H1 (cell line): ENCODE data around the gene OMG. TPM values are rescaled to one million over a fixed set of nuclear protein-coding genes. Genes with fewer than 3 reads are reported as not detected.

Experiments used
- CTCF ChIA-PET: fragments of 300-600 bp; sonication (Branson Sonifier 250); formaldehyde crosslinking; loops from one replicate; lab custom pipeline; 2021; ENCODE audit not compliant: partially characterized antibody; lab: Charles Lee
- POLR2A ChIA-PET: fragments of 300-600 bp; sonication (Branson Sonifier 250); formaldehyde crosslinking; loops from one replicate; lab custom pipeline; 2021; ENCODE audit warnings: inconsistent platforms; ENCODE audit not compliant: partially characterized antibody; lab: Charles Lee
- DNase-seq, 2 experiments: peaks; one replicate each; pipeline versions ENCODE4 v3.0.0 to v3.0.0-alpha.2; 2010 to 2022; ENCODE audit warnings: low spot score in 2 of 2, low read depth in 1 of 2, mixed read lengths in 1 of 2
- FAIRE-seq: peaks from 2 replicates; lab custom pipeline; 2011; peaks lifted over from hg19 to GRCh38; lab: Jason Lieb, UNC
- H2AFZ ChIP-seq: 2 replicates; pipeline ENCODE4 v1.8.1; 2012; ENCODE audit warnings: low read length, inconsistent platforms
- H2AK5ac ChIP-seq: 2 replicates; pipeline ENCODE4 v1.6.1; 2013; ENCODE audit warnings: low read depth, low read length
- H2BK120ac ChIP-seq: replicated peaks from 2 replicates; pipeline ENCODE3; 2013; ENCODE audit warnings: low read depth, low read length, inconsistent platforms
- H2BK12ac ChIP-seq: 2 replicates; pipeline ENCODE4 v1.6.1; 2013; ENCODE audit warnings: low read depth, low read length
- H2BK15ac ChIP-seq: 2 replicates; pipeline ENCODE4 v1.6.1; 2013; ENCODE audit warnings: low read length
- H2BK20ac ChIP-seq: 2 replicates; pipeline ENCODE4 v1.6.1; 2013; ENCODE audit warnings: low read length
- H2BK5ac ChIP-seq: 2 replicates; pipeline ENCODE4 v1.6.1; 2013; ENCODE audit warnings: low read depth, low read length
- H3K14ac ChIP-seq: 2 replicates; pipeline ENCODE4 v1.6.1; 2013; ENCODE audit warnings: inconsistent platforms; ENCODE audit not compliant: insufficient read length
- H3K18ac ChIP-seq: 2 replicates; pipeline ENCODE4 v1.6.1; 2013; ENCODE audit warnings: low read length; ENCODE audit errors: extremely low read depth
- H3K23ac ChIP-seq: 2 replicates; pipeline ENCODE4 v1.6.1; 2013; ENCODE audit warnings: inconsistent platforms; ENCODE audit not compliant: insufficient read length
- H3K23me2 ChIP-seq: 2 replicates; pipeline ENCODE4 v1.6.1; 2013; ENCODE audit warnings: low read depth, low read length
- H3K27ac ChIP-seq: 2 replicates; pipeline ENCODE4 v1.6.1; 2011; ENCODE audit warnings: low read depth, low read length, inconsistent platforms
- H3K27me3 ChIP-seq, 4 experiments: replicated peaks in 1 of 4; 1 replicate in 1 of 4; 2 replicates in 3 of 4; pipeline versions ENCODE4 v1.6.1 to v1.8.1; 2011 to 2013; ENCODE audit warnings: low read length in 3 of 4, mild to moderate bottlenecking in 3 of 4, inconsistent platforms in 2 of 4, mixed read lengths in 2 of 4, moderate library complexity in 1 of 4; ENCODE audit not compliant: control insufficient read depth in 3 of 4, insufficient read depth in 3 of 4; ENCODE audit errors: extremely low read depth in 1 of 4
- H3K36me3 ChIP-seq, 4 experiments: 2 replicates each; pipeline versions ENCODE4 v1.6.1 to v1.8.1; 2011 to 2013; ENCODE audit warnings: mild to moderate bottlenecking in 4 of 4, low read length in 3 of 4, moderate library complexity in 2 of 4, control low read depth in 1 of 4, inconsistent platforms in 1 of 4; ENCODE audit not compliant: insufficient read depth in 4 of 4, control insufficient read depth in 2 of 4
- H3K4ac ChIP-seq: replicated peaks from 2 replicates; pipeline ENCODE3; 2013; ENCODE audit warnings: low read length, low read depth, mixed read lengths, inconsistent platforms; ENCODE audit not compliant: insufficient read length
- H3K4me1 ChIP-seq, 4 experiments: replicated peaks in 1 of 4; 1 replicate in 1 of 4; 2 replicates in 3 of 4; pipeline versions ENCODE4 v1.6.1 to v1.8.1; 2011 to 2013; ENCODE audit warnings: low read length in 3 of 4, inconsistent platforms in 2 of 4, mixed read lengths in 1 of 4; ENCODE audit not compliant: insufficient read depth in 4 of 4, control insufficient read depth in 3 of 4
- H3K4me2 ChIP-seq, 2 experiments: 2 replicates each; pipeline versions ENCODE4 v1.6.1 to v1.8.1; 2011 to 2013; ENCODE audit warnings: low read depth in 2 of 2, low read length in 2 of 2, control low read depth in 1 of 2, inconsistent platforms in 1 of 2, mild to moderate bottlenecking in 1 of 2; ENCODE audit not compliant: insufficient read depth in 1 of 2
- H3K4me3 ChIP-seq, 4 experiments: fragments of 200-600, 300-600 bp in 1 of 4; sonication (generic), shearing (Covaris generic), sonication (Bioruptor Twin) in 1 of 4; 2 replicates each; pipeline versions ENCODE4 v1.5.1 to v1.8.1; 2011 to 2016; ENCODE audit warnings: low read length in 4 of 4, low read depth in 3 of 4, control low read depth in 2 of 4, inconsistent platforms in 2 of 4, mild to moderate bottlenecking in 2 of 4, mixed read lengths in 1 of 4, moderate library complexity in 1 of 4; ENCODE audit not compliant: insufficient read depth in 2 of 4; ENCODE audit errors: extremely low read depth in 1 of 4
- H3K56ac ChIP-seq: replicated peaks from 2 replicates; pipeline ENCODE3; 2013; ENCODE audit warnings: low read depth, mild to moderate bottlenecking, mixed read lengths, low read length, inconsistent platforms; ENCODE audit not compliant: insufficient read length
- H3K79me1 ChIP-seq: 2 replicates; pipeline ENCODE4 v1.6.1; 2013; ENCODE audit warnings: low read depth, low read length, control low read depth
- H3K79me2 ChIP-seq, 2 experiments: 2 replicates each; pipeline versions ENCODE4 v1.6.1 to v1.8.1; 2012 to 2013; ENCODE audit warnings: low read length in 2 of 2, mild to moderate bottlenecking in 2 of 2, inconsistent platforms in 1 of 2; ENCODE audit not compliant: insufficient read depth in 2 of 2, control insufficient read depth in 1 of 2
- H3K9ac ChIP-seq, 4 experiments: replicated peaks in 1 of 4; 1 replicate in 1 of 4; 2 replicates in 3 of 4; pipeline versions ENCODE4 v1.6.1 to v1.8.1; 2011 to 2013; ENCODE audit warnings: low read depth in 3 of 4, low read length in 3 of 4, control low read depth in 2 of 4, mild to moderate bottlenecking in 2 of 4, moderate library complexity in 2 of 4, inconsistent platforms in 1 of 4; ENCODE audit errors: extremely low read depth in 1 of 4
- H3K9me3 ChIP-seq, 2 experiments: 2 replicates each; pipeline versions ENCODE4 v1.6.1 to v1.8.1; 2012 to 2013; ENCODE audit warnings: mild to moderate bottlenecking in 2 of 2, moderate library complexity in 2 of 2, control low read depth in 1 of 2, inconsistent platforms in 1 of 2, low read depth in 1 of 2, low read length in 1 of 2, mixed read lengths in 1 of 2; ENCODE audit not compliant: insufficient read depth in 2 of 2
- H4K20me1 ChIP-seq, 2 experiments: replicated peaks in 1 of 2; 2 replicates each; pipeline versions ENCODE3 to v1.8.1; 2011 to 2013; ENCODE audit warnings: inconsistent platforms in 2 of 2, low read length in 2 of 2, mild to moderate bottlenecking in 1 of 2; ENCODE audit not compliant: insufficient read depth in 2 of 2, control insufficient read depth in 1 of 2
- H4K5ac ChIP-seq: 2 replicates; pipeline ENCODE4 v1.6.1; 2013; ENCODE audit warnings: low read length, low read depth, mixed read lengths, inconsistent platforms; ENCODE audit not compliant: insufficient read length
- H4K8ac ChIP-seq: 2 replicates; pipeline ENCODE4 v1.8.0; 2013; ENCODE audit warnings: mild to moderate bottlenecking, moderate library complexity, low read length, inconsistent platforms; ENCODE audit not compliant: insufficient read depth; ENCODE audit errors: extremely low read depth
- H4K91ac ChIP-seq: replicated peaks from 2 replicates; pipeline ENCODE3; 2013; ENCODE audit warnings: low read length, mixed read lengths, inconsistent platforms; ENCODE audit not compliant: insufficient read length
- BACH1 ChIP-seq: IDR thresholded peaks from 2 replicates; pipeline ENCODE4 v1.6.1; 2012; ENCODE audit warnings: low read length, improper control_type of control experiment
- CBX5 ChIP-seq: fragments of 300-800, 300-1000 bp; sonication (generic); IDR thresholded peaks from 2 replicates; pipeline ENCODE4 v1.7.1; 2016; ENCODE audit warnings: antibody characterized with exemption, low read length, low read depth
- CHD1 ChIP-seq: IDR thresholded peaks from 2 replicates; pipeline ENCODE4 v1.6.1; 2012; ENCODE audit warnings: low read depth, low read length, improper control_type of control experiment
- CTBP2 ChIP-seq: IDR thresholded peaks from 2 replicates; pipeline ENCODE4 v1.7.0; 2011; ENCODE audit warnings: borderline replicate concordance, mild to moderate bottlenecking, moderate library complexity, mixed read lengths, low read length; ENCODE audit not compliant: insufficient read depth, insufficient read length
- EGR1 ChIP-seq: IDR thresholded peaks from 2 replicates; pipeline ENCODE4 v1.6.1; 2011; ENCODE audit warnings: low read depth, low read length, borderline replicate concordance
- JUN ChIP-seq: IDR thresholded peaks from 2 replicates; pipeline ENCODE4 v1.6.1; 2011; ENCODE audit warnings: low read depth, mild to moderate bottlenecking, improper control_type of control experiment, low read length
- NRF1 ChIP-seq: IDR thresholded peaks from 2 replicates; pipeline ENCODE4 v1.6.1; 2011; ENCODE audit warnings: mild to moderate bottlenecking, low read depth, low read length, improper control_type of control experiment
- PHF8 ChIP-seq: fragments of 200-600 bp; sonication (generic); conservative IDR thresholded peaks from 2 replicates; pipeline ENCODE4 v1.7.1; 2012; ENCODE audit warnings: low read depth, mild to moderate bottlenecking, inconsistent platforms, low read length, moderate library complexity
- RAD21 ChIP-seq, 2 experiments: IDR thresholded peaks in 1 of 2; conservative IDR thresholded peaks in 1 of 2; 2 replicates each; pipeline ENCODE4 v1.6.1; 2011; ENCODE audit warnings: low read depth in 2 of 2, low read length in 2 of 2, improper control_type of control experiment in 1 of 2, inconsistent platforms in 1 of 2, mild to moderate bottlenecking in 1 of 2, moderate library complexity in 1 of 2
- RNF2 ChIP-seq: fragments of 200-900, 300-1000 bp; sonication (generic); IDR thresholded peaks from 2 replicates; pipeline ENCODE4 v1.7.1; 2016; ENCODE audit warnings: borderline replicate concordance, low read depth, mild to moderate bottlenecking, antibody characterized with exemption, low read length; ENCODE audit not compliant: poor library complexity, severe bottlenecking; ENCODE audit errors: missing control alignments
- WGBS, 2 experiments: shearing (Covaris generic) in 1 of 2; methylation state at CpG; one replicate each; pipeline versions ENCODE4 v1.1.6 to v1.1.7; 2013 to 2015; ENCODE audit warnings: low lambda C conversion rate in 2 of 2, mixed read lengths in 2 of 2, inconsistent platforms in 1 of 2, low coverage in 1 of 2, missing lambda C conversion rate in 1 of 2; ENCODE audit not compliant: insufficient replicate concordance in 2 of 2, insufficient coverage in 1 of 2, insufficient read length in 1 of 2; ENCODE audit errors: extremely low coverage in 1 of 2, missing lambda C conversion rate in 1 of 2; 5-methylcytosine and 5-hydroxymethylcytosine counted together
- polyA plus RNA-seq, 7 experiments: library from polyadenylated mRNA; depleted of rRNA in 3 of 7; stranded (reverse) in 5 of 7; unstranded in 2 of 7; fragments of >200 nt in 5 of 7; fragments of 200-250 nt in 2 of 7; gene quantifications; 1 replicate in 5 of 7; 2 replicates in 1 of 7; 4 replicates in 1 of 7; pipeline versions ENCODE4 v1.2.1 to v1.2.3, GENCODE V29; 2011 to 2013; ENCODE audit warnings: missing spikeins in 2 of 7, mixed read lengths in 2 of 7
- total RNA-seq: library from RNA; stranded (reverse); fragmentation: NEBNext Ultra II Directional; extraction: Animal tissue kit (Norgen Biotek cat#: 25700); gene quantifications from 2 replicates; pipeline ENCODE4 v1.2.1, GENCODE V29; 2021

OMG gene
- total and polyA plus RNA-seq, 2 of the 8 experiments (the other 6 are each of a cell fraction or from before 2014, with no cell fraction given) = not detected

DNA sequence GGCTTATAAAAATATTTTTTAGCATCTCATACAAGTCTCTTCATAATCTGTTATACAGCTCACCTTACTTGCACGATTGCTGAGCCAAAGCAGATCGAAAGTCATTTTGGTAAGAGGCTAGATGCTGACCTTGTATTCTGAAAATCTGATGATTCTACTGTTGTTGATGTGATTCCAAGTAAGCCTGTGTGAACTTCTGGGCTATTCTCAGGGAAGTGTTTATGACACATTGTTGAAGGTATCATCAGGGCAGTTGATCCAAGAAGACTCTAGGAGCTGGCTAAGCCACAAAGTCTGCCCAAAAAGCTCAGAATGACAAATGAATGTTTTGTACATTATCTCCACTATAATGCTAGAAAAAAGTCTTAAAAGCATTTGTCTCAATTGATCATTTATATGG lies 16.0 kb downstream of the OMG start:
- no peak overlapping the region for H3K4me2 ChIP-seq
- WGBS, 2 experiments = 95% methylated on average over 2 of the region's 2 CpGs; no CpG with 5 or more reads in 1 of the 2 experiments
- no peaks in the 10 kb centered on the region for H4K20me1 ChIP-seq
- H2BK12ac ChIP-seq = no peak overlapping the region
- no peaks in the 10 kb centered on the region for H3K79me2 ChIP-seq
- DNase-seq (no peak), FAIRE-seq (no peak)
- H3K14ac ChIP-seq = no peak overlapping the region
- ChIA-PET CTCF (interaction anchor here (1.0 to 1.2 kb wide), 2 partner anchors 11 to 15 kb away, joined by 4 to 5 read pairs; no protein-coding TSS in a partner anchor), POLR2A (interaction anchor here (0.7 kb wide), 1 partner anchor 15 kb away, joined by 3 read pairs; no protein-coding TSS in a partner anchor)
- no peak overlapping the region for H2AFZ ChIP-seq
- H3K27ac ChIP-seq = no peak overlapping the region
- peaks cover 0 to 4% (median 3%) of the 10 kb centered on the region in 4 experiments; a peak in 1 of 7 replicates for H3K4me1 ChIP-seq
- H4K91ac ChIP-seq = no peak overlapping the region
- H3K9ac ChIP-seq = no peak overlapping the region
- H3K36me3 ChIP-seq = 0 out of 8 replicates have a peak, but pooled peaks cover 0 to 6% (median 1%) of the 10 kb centered on the region in 4 experiments
- no peak overlapping the region for H4K5ac ChIP-seq
- no peak overlapping the region for H2BK120ac ChIP-seq
- no peaks in the 10 kb centered on the region for H3K79me1 ChIP-seq
- H4K8ac ChIP-seq = no peak overlapping the region
- H2BK20ac ChIP-seq = no peak overlapping the region
- no peaks in the 10 kb centered on the region for H3K9me3 ChIP-seq
- no peak overlapping the region for H3K23ac ChIP-seq
- no peak overlapping the region for H3K4ac ChIP-seq
- H2BK15ac ChIP-seq = no peak overlapping the region
- no peak overlapping the region for H2BK5ac ChIP-seq
- no peaks in the 10 kb centered on the region for H3K23me2 ChIP-seq
- H3K56ac ChIP-seq = no peak overlapping the region
- H2AK5ac ChIP-seq = no peak overlapping the region
- H3K18ac ChIP-seq = no peak overlapping the region
- H3K4me3 ChIP-seq = no peak overlapping the region
- H3K27me3 ChIP-seq = no peaks in the 10 kb centered on the region
- TF ChIP-seq EGR1 = no peak
- TF ChIP-seq NRF1 = no peak
- TF ChIP-seq JUN = no peak
- TF ChIP-seq CHD1 = no peak
- TF ChIP-seq RAD21 (IDR thresholded peaks at IDR 0.05 in 1 of 2, conservative IDR thresholded peaks at IDR 0.05 in 1 of 2; ENCODE audit: low read depth in 2 of 2, low read length in 2 of 2) = no peak
- no peak for TF ChIP-seq BACH1
- no peak for TF ChIP-seq CTBP2
- TF ChIP-seq CBX5 = no peak
- TF ChIP-seq PHF8 = no peak
- TF ChIP-seq RNF2 = no peak
